Memory B cell (primary cell): Measurements from ENCODE around the gene ADAMTS8.

Source experiments
- ATAC-seq: fragments of 150-1000 bp; cut with Tn5 transposase; 2 replicates; pipeline ENCODE4 v1.10.0; 2021; ENCODE audit warnings: low read depth, mild to moderate bottlenecking, moderate library complexity
- DNase-seq, 2 donors: peaks; one replicate each; pipeline ENCODE4 v3.0.0; 2022; ENCODE audit warnings: low spot score in 2 of 2
- H3K27ac Mint-ChIP-seq: one replicate; pipeline ENCODE4 v1.8.0; 2022; ENCODE audit warnings: mild to moderate bottlenecking, moderate library complexity, mixed read lengths
- H3K27me3 Mint-ChIP-seq: one replicate; pipeline ENCODE4 v1.8.0; 2022; ENCODE audit warnings: mixed read lengths
- H3K36me3 Mint-ChIP-seq: one replicate; pipeline ENCODE4 v1.8.0; 2022; ENCODE audit warnings: mild to moderate bottlenecking, mixed read lengths
- H3K4me1 Mint-ChIP-seq: one replicate; pipeline ENCODE4 v1.8.0; 2022; ENCODE audit warnings: mixed read lengths
- H3K4me3 Mint-ChIP-seq: one replicate; pipeline ENCODE4 v1.8.0; 2022; ENCODE audit warnings: mild to moderate bottlenecking, moderate library complexity, mixed read lengths
- H3K9me3 Mint-ChIP-seq: one replicate; pipeline ENCODE4 v1.8.0; 2022; ENCODE audit warnings: mixed read lengths

Gene ADAMTS8

DNA sequence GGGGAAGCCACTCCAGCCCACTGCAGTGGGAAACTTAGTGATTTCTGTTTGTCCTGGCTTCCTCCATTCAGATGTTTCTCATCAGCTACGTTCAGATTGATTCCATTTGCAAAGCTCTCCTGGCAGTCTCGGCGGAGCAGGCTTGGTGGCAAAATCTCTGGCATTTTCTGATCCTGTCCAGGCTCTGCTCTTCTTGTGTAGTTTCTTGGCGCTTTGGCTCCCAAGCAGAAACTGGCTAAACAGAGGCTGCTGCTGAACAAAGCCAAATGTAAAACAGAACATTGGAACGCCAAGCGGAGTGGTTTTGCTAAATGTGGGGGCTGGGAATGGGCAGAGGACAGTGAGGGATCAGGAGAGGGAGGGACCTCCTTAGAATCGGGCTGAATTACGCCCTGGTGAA, 36.7 kb downstream of the ADAMTS8 start:
- ATAC-seq (no peak), DNase-seq (no peak)
- no peaks in the 10 kb centered on the region for H3K9me3 Mint-ChIP-seq
- peaks cover 16% of the 10 kb centered on the region for H3K27me3 Mint-ChIP-seq
- H3K4me3 Mint-ChIP-seq = no peak overlapping the region
- no peak overlapping the region for H3K27ac Mint-ChIP-seq
- peaks cover 9% of the 10 kb centered on the region for H3K4me1 Mint-ChIP-seq
- H3K36me3 Mint-ChIP-seq = no peaks in the 10 kb centered on the region

GRCh38 chr11:130390071-130390758, 38.2 kb downstream of the ADAMTS8 start:
- ATAC-seq (no peak), DNase-seq (no peak)
- H3K4me1 Mint-ChIP-seq = peaks cover 9% of the 10 kb centered on the region
- H3K36me3 Mint-ChIP-seq = no peaks in the 10 kb centered on the region
- H3K27me3 Mint-ChIP-seq = peaks cover 11% of the 10 kb centered on the region
- H3K27ac Mint-ChIP-seq = no peak overlapping the region
- no peak overlapping the region for H3K4me3 Mint-ChIP-seq
- no peaks in the 10 kb centered on the region for H3K9me3 Mint-ChIP-seq

DNA sequence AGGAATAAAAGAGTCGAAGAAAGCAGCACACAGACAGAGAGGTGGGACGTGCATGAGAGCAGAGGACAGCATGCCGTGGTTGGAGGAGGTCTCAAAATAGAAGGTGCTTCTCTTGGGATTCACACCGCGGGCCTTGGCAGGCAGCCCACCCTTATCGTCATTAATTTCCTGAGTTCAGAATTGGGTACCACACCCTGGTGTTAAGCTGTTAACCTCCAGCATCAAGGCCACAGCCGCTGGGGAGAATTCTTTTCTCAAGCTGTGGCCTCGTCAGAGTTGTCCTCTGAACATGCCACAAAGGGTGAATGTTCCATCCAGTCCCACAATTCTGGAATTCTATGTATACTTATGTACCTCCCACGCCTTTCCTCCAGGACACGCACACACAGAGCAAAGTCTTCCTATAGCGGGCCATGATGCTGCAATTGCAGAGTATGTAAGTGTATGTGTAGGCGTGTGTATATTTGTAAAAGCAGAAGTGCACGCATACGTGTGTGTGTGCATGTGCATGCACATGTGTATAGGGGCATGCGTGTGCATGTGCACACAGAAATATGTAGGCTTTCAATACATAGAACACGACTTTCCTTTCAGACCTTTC, 39.0 kb downstream of the ADAMTS8 start:
- Mint-ChIP-seq H3K36me3 (no peaks in the 10 kb centered on the region), H3K9me3 (no peaks in the 10 kb centered on the region), H3K4me3 (peak overlapping the region; percentile 72), H3K27ac (peak overlapping the region; percentile 60), H3K4me1 (peaks cover 9% of the 10 kb centered on the region), H3K27me3 (peaks cover 11% of the 10 kb centered on the region)
- DNase-seq = no peak
- no peak for ATAC-seq

GRCh38 chr11:130388607-130389205, 39.7 kb downstream of the ADAMTS8 start:
- Mint-ChIP-seq H3K4me3 (peak overlapping the region; percentile 72), H3K27me3 (peaks cover 11% of the 10 kb centered on the region), H3K9me3 (no peaks in the 10 kb centered on the region), H3K4me1 (peaks cover 9% of the 10 kb centered on the region), H3K27ac (peak overlapping the region; percentile 60), H3K36me3 (no peaks in the 10 kb centered on the region)
- DNase-seq = no peak
- ATAC-seq = peak; percentile 67

GRCh38 chr11:130386056-130386455, 42.4 kb downstream of the ADAMTS8 start:
- Mint-ChIP-seq H3K4me1 (peaks cover 9% of the 10 kb centered on the region), H3K9me3 (no peaks in the 10 kb centered on the region), H3K36me3 (no peaks in the 10 kb centered on the region), H3K27me3 (peaks cover 8% of the 10 kb centered on the region), H3K27ac (no peak overlapping the region), H3K4me3 (no peak overlapping the region)
- no peak for ATAC-seq
- DNase-seq = no peak

DNA sequence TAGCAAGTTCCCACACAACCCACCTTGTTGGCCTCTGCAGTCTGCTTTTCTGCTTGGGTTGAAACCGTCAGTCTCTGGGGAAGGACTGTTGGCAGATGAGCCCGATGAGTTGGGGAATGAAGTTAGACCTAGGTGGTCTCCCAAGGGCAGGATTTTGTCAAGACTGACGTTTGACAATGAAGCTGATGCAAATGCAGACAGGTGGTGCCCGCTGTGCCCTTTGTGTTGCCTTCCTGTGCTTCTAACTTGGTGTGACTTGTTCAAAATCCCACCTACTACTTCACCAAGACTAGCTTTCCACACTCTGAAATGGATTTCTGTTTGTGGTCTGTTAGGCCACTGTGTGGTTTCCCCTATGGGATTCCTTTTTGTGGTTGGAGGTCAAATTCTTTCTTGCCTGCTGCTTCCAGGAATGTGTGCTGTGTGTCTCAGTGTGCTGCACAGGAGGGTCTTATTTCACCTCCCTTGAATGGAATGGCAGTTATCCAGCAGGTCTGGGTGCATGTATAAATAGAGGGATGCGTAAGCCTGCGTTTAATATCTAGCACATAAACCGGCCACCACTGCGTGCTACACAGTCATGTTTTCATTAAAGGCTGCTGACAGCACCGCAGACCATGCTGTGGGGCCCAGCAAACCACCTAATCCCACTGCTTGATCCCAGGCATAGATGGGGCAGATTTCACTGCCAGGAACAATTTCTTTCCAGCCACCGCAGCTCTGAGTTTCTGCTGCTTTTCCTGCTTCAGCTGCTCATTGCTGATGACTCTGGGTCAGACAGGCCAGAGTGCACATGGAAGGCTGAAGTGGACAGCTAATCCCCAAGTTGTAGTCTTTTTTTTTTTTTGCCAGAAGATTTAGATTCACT, 44.8 kb downstream of the ADAMTS8 start:
- ATAC-seq (no peak), DNase-seq (no peak)
- H3K9me3 Mint-ChIP-seq = no peaks in the 10 kb centered on the region
- H3K36me3 Mint-ChIP-seq = no peaks in the 10 kb centered on the region
- H3K27ac Mint-ChIP-seq = no peak overlapping the region
- no peak overlapping the region for H3K4me3 Mint-ChIP-seq
- H3K27me3 Mint-ChIP-seq = peaks cover 5% of the 10 kb centered on the region
- H3K4me1 Mint-ChIP-seq = peaks cover 4% of the 10 kb centered on the region

DNA sequence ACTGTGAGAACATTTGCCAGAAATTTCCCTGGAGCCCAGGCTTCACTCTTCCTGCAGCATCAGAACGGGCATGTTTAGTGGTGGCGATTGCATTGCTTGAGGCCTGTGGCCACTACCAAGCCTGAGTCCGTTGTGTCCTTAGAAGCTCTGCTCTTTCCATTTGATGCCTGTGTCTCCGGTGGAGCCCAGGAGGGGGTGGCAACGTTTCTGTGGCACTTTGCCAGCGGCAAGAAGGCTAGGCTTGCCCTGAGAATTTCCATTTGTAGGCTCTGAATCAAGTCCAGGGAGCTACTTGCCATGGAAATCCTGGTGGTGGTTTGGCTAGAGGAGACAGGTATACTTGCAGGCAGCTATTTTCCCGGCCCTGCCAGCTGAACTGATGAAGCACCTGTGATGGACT, 47.1 kb downstream of the ADAMTS8 start:
- H3K36me3 Mint-ChIP-seq = no peaks in the 10 kb centered on the region
- ATAC-seq (no peak), DNase-seq (no peak)
- H3K27ac Mint-ChIP-seq = no peak overlapping the region
- no peaks in the 10 kb centered on the region for H3K27me3 Mint-ChIP-seq
- no peaks in the 10 kb centered on the region for H3K4me1 Mint-ChIP-seq
- H3K9me3 Mint-ChIP-seq = no peaks in the 10 kb centered on the region
- H3K4me3 Mint-ChIP-seq = no peak overlapping the region

- no peak for ATAC-seq
- no peaks in the 10 kb centered on the region for H3K36me3 Mint-ChIP-seq
- H3K9me3 Mint-ChIP-seq = no peaks in the 10 kb centered on the region
- DNase-seq = no peak
- H3K4me3 Mint-ChIP-seq = no peak overlapping the region
- H3K27ac Mint-ChIP-seq = no peak overlapping the region
- H3K27me3 Mint-ChIP-seq = no peaks in the 10 kb centered on the region
- no peaks in the 10 kb centered on the region for H3K4me1 Mint-ChIP-seq
Measured at GRCh38 chr11:130380778-130381177, 47.6 kb downstream of the ADAMTS8 start.

GRCh38 chr11:130379276-130379675, 49.1 kb downstream of the ADAMTS8 start:
- Mint-ChIP-seq H3K9me3 (no peaks in the 10 kb centered on the region), H3K27me3 (no peaks in the 10 kb centered on the region), H3K4me3 (no peak overlapping the region), H3K27ac (no peak overlapping the region), H3K4me1 (no peaks in the 10 kb centered on the region), H3K36me3 (no peaks in the 10 kb centered on the region)
- DNase-seq = no peak
- ATAC-seq = no peak

DNA sequence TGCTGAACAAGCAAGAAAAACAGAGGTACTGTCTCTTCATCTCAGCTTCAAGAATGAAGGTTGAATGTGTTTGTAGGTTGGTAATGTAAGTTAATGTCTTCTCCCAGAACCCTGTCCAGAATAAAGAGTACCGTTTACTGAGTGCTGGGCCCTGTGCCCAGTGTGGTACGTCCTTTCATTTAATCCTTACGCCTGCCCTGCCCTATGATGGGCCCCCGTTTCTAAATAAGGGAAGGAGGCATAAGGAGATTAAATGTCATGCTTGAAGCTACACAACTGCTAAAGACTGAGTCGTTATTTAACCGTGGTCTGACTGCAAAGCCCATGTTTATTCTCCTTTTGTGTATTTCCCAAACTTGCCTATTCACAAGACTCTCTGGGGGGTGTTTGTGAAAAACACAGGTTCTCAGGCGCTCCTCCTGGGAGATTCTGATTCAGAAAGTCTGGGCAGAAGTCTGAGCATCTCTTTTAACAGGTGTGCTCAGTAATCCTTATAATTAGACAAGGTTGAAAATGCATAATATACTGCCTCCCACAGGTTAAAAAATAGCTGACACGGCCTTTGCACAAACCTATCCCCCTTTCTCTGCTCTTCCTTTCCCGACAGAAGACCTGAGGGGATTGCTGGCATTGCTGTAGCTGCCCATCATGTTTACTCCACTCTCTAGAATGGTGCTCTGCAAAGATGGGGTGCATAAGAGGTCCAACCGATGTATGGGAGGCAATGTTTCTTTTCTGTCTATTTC, 57.4 kb downstream of the ADAMTS8 start:
- Mint-ChIP-seq H3K4me3 (no peak overlapping the region), H3K4me1 (no peaks in the 10 kb centered on the region), H3K27me3 (peaks cover 3% of the 10 kb centered on the region), H3K36me3 (no peaks in the 10 kb centered on the region), H3K9me3 (no peaks in the 10 kb centered on the region), H3K27ac (no peak overlapping the region)
- ATAC-seq = no peak
- no peak for DNase-seq

GRCh38 chr11:130369713-130370112, 58.7 kb downstream of the ADAMTS8 start:
- Mint-ChIP-seq H3K4me1 (no peaks in the 10 kb centered on the region), H3K27ac (no peak overlapping the region), H3K4me3 (no peak overlapping the region), H3K27me3 (peaks cover 3% of the 10 kb centered on the region), H3K36me3 (no peaks in the 10 kb centered on the region), H3K9me3 (no peaks in the 10 kb centered on the region)
- DNase-seq (no peak), ATAC-seq (no peak)

- Mint-ChIP-seq H3K36me3 (no peaks in the 10 kb centered on the region), H3K27ac (no peak overlapping the region), H3K27me3 (peaks cover 3% of the 10 kb centered on the region), H3K4me3 (no peak overlapping the region), H3K9me3 (no peaks in the 10 kb centered on the region), H3K4me1 (no peaks in the 10 kb centered on the region)
- DNase-seq (no peak), ATAC-seq (no peak)
Measured at GRCh38 chr11:130369141-130369691, 59.2 kb downstream of the ADAMTS8 start.

GRCh38 chr11:130359419-130359818, 69.0 kb downstream of the ADAMTS8 start:
- Mint-ChIP-seq H3K9me3 (peaks cover 11% of the 10 kb centered on the region), H3K27ac (no peak overlapping the region), H3K36me3 (peaks cover 1% of the 10 kb centered on the region)

More at GRCh38 chr11:130359419-130359818, 69.0 kb downstream of the ADAMTS8 start:
- Mint-ChIP-seq H3K4me1 (no peaks in the 10 kb centered on the region), H3K4me3 (no peak overlapping the region), H3K27me3 (no peaks in the 10 kb centered on the region)
- DNase-seq = no peak
- no peak for ATAC-seq
